GM12892 (cell line): Measurements from ENCODE around the gene MXRA7.

Experiments used
- POLR2A ChIP-seq: IDR thresholded peaks from 2 replicates; pipeline ENCODE4 v1.6.1; 2011; ENCODE audit warnings: low read depth, low read length, control low read depth
- TAF1 ChIP-seq: IDR thresholded peaks from 2 replicates; pipeline ENCODE4 v1.6.1; 2011; ENCODE audit warnings: low read depth, mild to moderate bottlenecking, control low read depth, low read length, borderline replicate concordance

- TF ChIP-seq POLR2A (no peak), TAF1 (no peak)
Observed at GRCh38 chr17:76679239-76679638, 31.5 kb downstream of the MXRA7 start.
